PC-9 (cell line): ENCODE results near the gene NFKB1.

Experiments
- EZH2 ChIP-seq: fragments of 200-600 bp; sonication (generic); IDR thresholded peaks from 2 replicates; pipeline ENCODE4 v1.8.0; 2017; ENCODE audit warnings: antibody characterized with exemption, low read depth
- TF ChIP-seq, protein P1 (sequence below): fragments of 200-600 bp; sonication (generic); conservative IDR thresholded peaks from 2 replicates; pipeline ENCODE4 v1.6.1; 2017; ENCODE audit warnings: mixed run types, antibody characterized with exemption, mild to moderate bottlenecking, moderate library complexity

- TF ChIP-seq EZH2 = no peak
- TF ChIP-seq, protein P1, sequence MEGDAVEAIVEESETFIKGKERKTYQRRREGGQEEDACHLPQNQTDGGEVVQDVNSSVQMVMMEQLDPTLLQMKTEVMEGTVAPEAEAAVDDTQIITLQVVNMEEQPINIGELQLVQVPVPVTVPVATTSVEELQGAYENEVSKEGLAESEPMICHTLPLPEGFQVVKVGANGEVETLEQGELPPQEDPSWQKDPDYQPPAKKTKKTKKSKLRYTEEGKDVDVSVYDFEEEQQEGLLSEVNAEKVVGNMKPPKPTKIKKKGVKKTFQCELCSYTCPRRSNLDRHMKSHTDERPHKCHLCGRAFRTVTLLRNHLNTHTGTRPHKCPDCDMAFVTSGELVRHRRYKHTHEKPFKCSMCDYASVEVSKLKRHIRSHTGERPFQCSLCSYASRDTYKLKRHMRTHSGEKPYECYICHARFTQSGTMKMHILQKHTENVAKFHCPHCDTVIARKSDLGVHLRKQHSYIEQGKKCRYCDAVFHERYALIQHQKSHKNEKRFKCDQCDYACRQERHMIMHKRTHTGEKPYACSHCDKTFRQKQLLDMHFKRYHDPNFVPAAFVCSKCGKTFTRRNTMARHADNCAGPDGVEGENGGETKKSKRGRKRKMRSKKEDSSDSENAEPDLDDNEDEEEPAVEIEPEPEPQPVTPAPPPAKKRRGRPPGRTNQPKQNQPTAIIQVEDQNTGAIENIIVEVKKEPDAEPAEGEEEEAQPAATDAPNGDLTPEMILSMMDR = no peak
Observed at GRCh38 chr4:102557636-102558035, 56.5 kb downstream of the NFKB1 start.
